ENCODE measurements around the gene KIF5A.
A peak's percentile ranks its signal among the peaks of the same experiment; 100 is the strongest.

The KIF5A gene

DNA sequence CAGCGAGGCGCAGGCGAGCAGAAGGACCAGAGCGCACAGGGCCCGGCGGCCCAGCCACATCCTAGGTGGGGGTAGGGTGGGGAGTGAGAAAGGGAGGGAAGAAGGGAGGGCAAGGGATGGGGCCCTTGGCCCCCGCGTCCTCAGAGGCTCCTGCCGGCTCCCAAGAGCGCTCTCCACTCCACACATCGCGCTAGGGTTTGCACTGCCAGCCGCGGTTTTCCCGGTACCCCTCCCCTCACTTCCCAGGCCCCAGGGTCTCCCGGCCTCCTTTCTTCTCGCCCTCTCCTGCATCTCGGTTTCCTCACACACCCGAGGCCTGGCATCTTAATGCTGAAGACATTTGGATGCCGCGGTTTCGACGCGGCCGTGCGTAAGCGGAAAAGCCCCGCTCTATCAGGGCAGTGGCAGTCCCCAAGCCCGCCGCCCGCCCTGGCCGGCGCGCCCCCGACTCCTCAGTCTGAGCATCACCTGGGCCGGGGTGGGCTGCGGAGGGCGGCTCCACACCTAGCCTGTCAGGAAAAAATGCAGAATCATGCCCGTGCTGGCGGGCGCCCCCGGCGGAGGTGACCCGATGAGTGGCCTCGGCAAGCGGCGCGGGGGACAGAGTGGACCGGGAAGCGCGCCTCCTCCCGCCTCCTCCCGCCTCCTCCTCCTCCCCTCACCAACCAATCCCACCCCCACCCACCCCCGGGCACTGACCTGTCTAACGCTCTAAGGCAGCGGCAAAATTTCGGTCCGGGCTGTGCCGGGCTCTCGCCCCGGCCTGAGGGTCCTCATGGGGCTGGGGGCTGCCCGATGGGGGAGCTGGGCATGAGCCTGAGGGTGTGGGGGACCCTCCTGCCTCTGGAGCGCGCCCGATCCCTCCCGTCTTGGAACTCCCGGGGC lies 82.5 kb downstream of the KIF5A start:
- DNase-seq (ENCODE audit: low spot score): peak; percentile 57

DNA sequence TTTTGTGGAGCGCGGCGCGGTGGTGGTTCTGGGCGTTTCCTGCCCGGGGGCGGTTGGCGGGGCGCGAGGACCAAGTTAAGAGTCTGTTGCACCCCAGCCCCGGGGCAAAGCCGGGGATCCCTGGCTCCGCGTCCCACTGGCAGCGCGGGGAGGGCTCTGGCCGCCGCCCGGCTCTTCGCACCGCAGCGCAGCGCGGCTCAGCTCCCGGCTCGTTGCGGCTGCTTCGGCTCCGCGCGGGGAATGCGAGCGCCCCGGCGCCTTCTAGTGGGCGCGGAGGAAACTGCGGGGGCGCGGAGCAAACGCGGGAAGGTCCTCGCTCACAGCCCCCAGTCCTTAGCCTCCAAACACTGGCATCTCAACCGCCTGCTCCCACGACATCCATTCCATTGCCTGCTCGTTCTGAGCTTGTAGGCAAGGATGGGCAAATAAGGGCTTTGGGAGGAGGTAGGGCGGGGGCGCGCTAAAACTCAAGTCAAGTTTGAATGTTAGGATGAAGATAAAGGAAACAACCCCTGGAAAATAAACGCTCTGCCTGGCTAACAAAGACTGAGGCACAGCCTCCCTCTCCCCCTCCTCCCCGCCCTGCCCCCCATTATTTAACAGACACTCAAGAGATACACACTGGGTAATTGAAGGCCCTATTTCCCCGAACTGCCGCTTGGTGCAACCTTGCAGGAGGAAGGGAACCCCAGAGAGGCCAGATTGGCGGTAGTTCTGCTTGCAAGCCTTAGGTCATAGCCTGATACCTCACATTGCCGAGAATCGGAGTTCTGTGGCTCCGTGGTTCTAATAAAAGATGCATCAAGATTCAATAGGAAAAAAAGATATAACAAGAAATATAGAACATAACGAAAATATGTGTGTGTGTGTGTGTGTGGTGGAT lies 83.4 kb downstream of the KIF5A start, which contains the start of gene B4GALNT1:
Gene B4GALNT1, minus strand, starts transcription at position 244 of the 883 bp plus-strand sequence. CDS start 1,069 bp downstream, outside the sequence.
- peak; percentile 91 for DNase-seq (ENCODE audit: low spot score)

All from iPS-NIHi11 (cell line).